ENCODE data around the gene AKAP13.
"Not testable (repeated sequence)": the region's sequence is repeated elsewhere in the genome, so short reads cannot be mapped to it uniquely, and the experiment has no call there.

The AKAP13 gene

GRCh38 chr15:85348048-85348766 lies 32.2 kb upstream of the AKAP13 start:
- DNase-seq, result not testable (repeated sequence)

DNA sequence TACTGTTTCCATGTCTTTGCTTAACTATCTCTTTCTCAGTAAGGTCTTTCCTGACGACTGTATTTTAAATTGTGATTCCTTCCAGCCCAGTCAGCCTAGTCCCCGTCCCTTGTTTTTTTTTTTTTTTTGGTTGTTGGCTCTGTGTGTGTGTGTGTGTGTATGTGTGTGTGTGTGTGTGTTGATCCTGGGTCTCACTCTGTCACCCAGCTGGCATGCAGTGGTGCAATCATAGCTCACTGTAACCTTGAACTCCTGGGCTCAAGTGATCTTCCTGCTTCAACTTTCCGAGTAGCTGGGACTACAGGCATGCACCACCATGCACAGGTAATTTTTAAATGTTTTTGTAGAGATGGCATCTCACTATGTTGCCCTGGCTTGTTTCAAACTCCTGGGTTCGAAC lies 31.3 kb upstream of the AKAP13 start:
- not testable (repeated sequence) for DNase-seq

DNA sequence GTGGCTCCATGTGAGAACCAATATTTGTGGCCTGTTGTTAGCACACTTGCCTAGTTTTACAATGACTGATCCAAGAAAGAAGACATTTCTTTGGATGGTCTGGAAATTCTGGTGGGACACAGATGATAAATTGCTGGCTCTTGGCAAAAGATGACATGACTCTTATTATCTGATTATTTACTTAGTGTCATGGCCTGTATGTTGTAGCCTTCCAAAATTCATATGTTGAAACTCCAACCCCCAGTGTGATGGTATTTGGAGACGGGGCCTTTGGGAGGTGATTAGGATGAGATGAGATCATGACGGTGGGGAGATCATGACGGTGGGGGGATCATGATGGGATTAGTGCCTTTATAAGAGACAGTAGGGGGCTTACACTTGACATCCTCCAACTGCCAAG lies 30.0 kb upstream of the AKAP13 start:
- DNase-seq, result no peak

- DNase-seq, result not testable (repeated sequence)
Measured at GRCh38 chr15:85351501-85351900, 28.9 kb upstream of the AKAP13 start.

DNA sequence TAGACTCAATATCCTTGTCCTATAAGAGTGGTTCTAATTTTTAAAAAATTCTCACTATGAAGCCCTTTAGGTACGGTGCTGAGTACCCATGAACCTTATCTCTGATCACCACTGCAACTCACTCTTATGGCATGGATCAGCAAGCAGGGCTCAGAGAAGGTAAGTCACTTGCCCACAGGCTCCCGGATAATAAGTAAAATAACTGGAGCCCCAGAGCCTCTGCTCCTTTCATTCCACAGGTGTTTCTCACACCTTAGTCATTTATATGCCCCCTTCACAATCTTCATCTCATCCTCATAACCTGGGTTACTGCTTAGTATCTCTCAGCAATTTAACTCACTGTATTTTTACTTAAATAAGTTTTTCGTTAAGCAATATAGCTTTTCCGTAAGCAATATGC lies 28.4 kb upstream of the AKAP13 start:
- no peak for DNase-seq

DNA sequence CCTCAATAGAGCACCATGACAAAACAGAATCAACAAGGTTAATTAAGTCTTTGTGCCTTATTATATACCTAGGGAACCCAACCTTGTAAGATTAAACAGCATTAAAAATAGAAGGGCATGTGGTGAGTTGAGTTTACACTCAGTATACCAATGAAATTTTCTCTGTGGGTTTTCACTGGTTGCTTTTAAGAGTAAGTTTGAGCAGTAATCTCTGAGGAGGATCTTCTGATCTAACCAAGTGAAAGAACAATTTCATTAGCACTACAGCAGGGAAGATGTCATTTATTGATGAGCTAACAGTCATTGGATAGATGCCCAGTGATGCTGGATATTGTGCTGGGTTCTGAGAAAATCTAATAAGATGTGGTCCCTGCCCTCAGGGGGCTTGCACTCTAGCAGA lies 26.9 kb upstream of the AKAP13 start:
- DNase-seq, result no peak

GRCh38 chr15:85354461-85354860 lies 25.9 kb upstream of the AKAP13 start:
- no peak for DNase-seq

- DNase-seq, result no peak
Measured at GRCh38 chr15:85354948-85355347, 25.5 kb upstream of the AKAP13 start.

DNA sequence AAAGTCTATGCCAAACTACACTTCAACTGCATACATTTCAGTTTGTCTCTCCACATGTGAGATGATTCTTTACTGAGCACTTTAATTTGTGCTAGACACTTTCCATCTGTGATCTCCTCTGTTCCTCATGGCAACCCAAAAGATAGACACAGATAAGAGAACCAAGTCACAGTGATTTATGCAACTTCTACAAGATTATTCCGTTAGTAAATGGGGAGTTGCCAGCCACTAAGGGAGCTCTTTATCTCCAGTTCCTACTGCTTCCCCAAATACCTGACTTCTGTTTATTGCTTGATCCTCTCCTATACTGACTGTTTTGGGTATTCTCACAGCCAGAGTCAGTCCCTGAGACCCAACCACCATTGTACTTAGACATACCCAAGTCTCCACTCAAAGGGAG lies 24.1 kb upstream of the AKAP13 start:
- no peak for DNase-seq

DNA sequence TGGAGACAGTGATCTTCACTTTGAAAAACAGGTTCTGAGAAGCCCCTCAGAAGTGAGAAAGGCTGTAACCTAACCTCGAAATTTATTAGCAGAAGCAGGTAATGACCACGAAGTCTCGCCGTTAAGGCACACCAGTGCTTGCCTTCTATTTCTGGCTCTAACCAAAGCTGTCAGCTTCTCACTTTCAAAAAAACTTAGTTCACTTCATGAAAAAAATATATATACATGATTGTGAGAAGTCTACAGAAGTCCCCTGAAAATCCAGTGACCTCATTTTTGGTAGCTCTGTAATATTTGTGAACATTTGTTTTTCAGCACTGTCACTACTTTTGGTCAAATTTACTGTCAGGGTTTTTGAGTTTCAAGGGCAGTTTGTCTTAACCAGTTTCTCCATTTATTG lies 19.1 kb upstream of the AKAP13 start:
- no peak for DNase-seq

DNA sequence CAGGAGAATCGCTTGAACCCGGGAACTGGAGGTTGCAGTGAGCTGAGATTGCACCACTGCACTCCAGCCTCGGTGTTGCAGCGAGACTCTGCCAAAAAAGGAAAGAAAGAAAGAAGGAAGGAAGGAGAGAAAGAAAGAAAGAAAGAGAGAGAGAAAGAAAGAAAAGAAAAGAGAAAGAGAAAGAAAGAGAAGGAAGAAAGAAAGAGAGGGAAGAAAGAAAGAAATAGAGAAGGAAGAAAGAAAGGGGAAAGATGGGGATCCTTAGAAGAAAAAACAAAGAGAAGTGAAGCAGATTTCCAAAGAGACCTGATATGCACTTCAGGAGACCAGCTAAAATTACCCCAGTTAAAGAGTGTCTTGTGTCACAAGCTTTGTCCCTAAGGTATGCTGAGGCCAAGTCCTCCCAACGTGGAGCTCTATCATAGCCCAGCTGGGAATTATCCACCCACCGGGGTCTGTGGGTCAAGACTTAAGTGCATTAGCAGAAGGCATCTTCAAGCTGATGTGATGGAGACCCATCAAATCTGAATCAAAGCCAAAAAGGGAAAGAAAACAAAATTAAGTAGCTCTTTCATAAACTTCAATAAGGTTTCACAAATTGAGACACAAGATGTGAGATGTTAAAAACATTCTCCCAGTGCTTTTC lies 17.8 kb upstream of the AKAP13 start:
- DNase-seq, result no peak

- DNase-seq, result no peak
Measured at GRCh38 chr15:85365980-85366379, 14.4 kb upstream of the AKAP13 start.

GRCh38 chr15:85367741-85368140 lies 12.7 kb upstream of the AKAP13 start:
- DNase-seq, result no peak

GRCh38 chr15:85374831-85375230 lies 5.6 kb upstream of the AKAP13 start:
- DNase-seq, result no peak

GRCh38 chr15:85377269-85377668 lies 3.1 kb upstream of the AKAP13 start:
- no peak for DNase-seq

GRCh38 chr15:85377986-85378385 lies 2.4 kb upstream of the AKAP13 start:
- DNase-seq, result no peak

GRCh38 chr15:85379403-85380131 lies 836 bp upstream of the AKAP13 start:
- no peak for DNase-seq

DNA sequence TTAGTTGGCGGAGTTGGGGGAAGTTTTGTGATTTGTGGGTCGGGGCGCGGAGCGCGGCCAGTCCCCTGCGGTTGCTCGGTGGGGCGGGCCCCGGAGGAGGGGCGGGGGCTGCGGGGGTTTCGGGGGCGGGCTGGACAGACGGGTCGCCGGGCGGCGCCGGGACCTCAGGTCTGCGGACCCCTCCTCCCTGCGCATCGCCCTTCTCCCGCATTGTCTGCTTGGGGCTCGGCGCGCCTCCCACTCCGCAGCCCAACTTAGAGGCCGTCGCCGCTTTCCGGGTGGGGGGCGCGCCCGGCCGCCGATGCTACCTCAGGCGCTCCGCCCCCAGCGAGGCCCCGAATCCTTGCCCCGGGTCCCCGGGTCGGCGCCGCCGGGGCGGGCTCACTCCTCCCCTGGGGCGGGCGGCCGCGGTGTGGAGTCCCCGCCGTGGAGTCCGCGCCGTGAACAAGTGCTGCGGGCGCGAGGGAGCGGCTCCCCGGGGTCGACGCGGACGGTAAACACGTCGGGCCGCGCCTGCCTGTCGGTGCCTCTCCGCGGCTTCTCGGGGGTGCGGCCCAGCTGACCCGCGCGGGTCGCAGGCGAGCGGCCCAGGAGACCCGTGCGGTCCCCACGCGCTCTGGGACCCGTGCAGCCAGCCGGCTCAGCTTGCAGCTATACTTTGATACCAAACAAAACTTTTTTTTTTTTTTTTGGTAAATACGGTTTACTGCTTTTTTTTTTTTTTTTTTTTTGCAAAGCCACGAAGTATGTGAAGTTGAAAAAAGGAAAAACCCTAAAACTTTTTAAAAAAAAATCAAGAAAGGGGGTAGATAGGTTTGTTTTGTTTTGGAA lies 624 bp downstream of the AKAP13 start:
- DNase-seq, result peak in 1 of 2 donors; percentile 27

GRCh38 chr15:85381850-85382751 lies 1.7 kb downstream of the AKAP13 start:
- DNase-seq, result no peak

GRCh38 chr15:85382942-85383341 lies 2.5 kb downstream of the AKAP13 start:
- DNase-seq, result no peak

- DNase-seq, result no peak
Measured at GRCh38 chr15:85383470-85384148, 3.2 kb downstream of the AKAP13 start.
